GM12874 (cell line): ENCODE results near the gene ZMPSTE24.

Experiments
- CTCF ChIP-seq: IDR thresholded peaks from 2 replicates; pipeline ENCODE4 v1.5.1; 2011; ENCODE audit warnings: low read depth, mild to moderate bottlenecking, control low read depth, low read length, moderate library complexity; ENCODE audit not compliant: insufficient read depth

The ZMPSTE24 gene

GRCh38 chr1:40273547-40274166 is 15.6 kb downstream of the ZMPSTE24 start:
- no peak for TF ChIP-seq CTCF

- TF ChIP-seq CTCF: no peak
Observed at GRCh38 chr1:40274331-40274730, 16.3 kb downstream of the ZMPSTE24 start.

GRCh38 chr1:40276122-40276521 is 18.1 kb downstream of the ZMPSTE24 start:
- no peak for TF ChIP-seq CTCF

GRCh38 chr1:40281853-40282252 is 23.8 kb downstream of the ZMPSTE24 start:
- TF ChIP-seq CTCF: no peak

- TF ChIP-seq CTCF: no peak
Observed at GRCh38 chr1:40291293-40291692, 33.3 kb downstream of the ZMPSTE24 start.

- TF ChIP-seq CTCF: no peak
Observed at GRCh38 chr1:40299366-40300248, 41.6 kb downstream of the ZMPSTE24 start.

GRCh38 chr1:40300249-40300567 is 42.2 kb downstream of the ZMPSTE24 start:
- no peak for TF ChIP-seq CTCF
